Heart left ventricle (tissue), 13 donors: ENCODE results near the gene ERFL.
A peak's percentile ranks its signal among the peaks of the same experiment; 100 is the strongest.

Source experiments
- CTCF ChIP-seq, 12 donors: fragments of 200-600 bp; sonication (generic) in 4 of 12; IDR thresholded peaks; one replicate each; pipeline versions ENCODE4 v1.5.0 to v1.8.0; 2018 to 2022; ENCODE audit warnings: antibody characterized with exemption in 12 of 12, mild to moderate bottlenecking in 5 of 12
- POLR2A ChIP-seq, 2 donors: fragments of 450-650 bp; IDR thresholded peaks; one replicate each; pipeline ENCODE4 v1.6.1; 2017; ENCODE audit warnings: antibody characterized with exemption in 2 of 2, mild to moderate bottlenecking in 2 of 2, moderate library complexity in 2 of 2
- donor health status: ischemic (EF 13 %, LVEDD 7.1; RV severe dilation, severe dysfunction).
- donor health status: DM: no; HTN: yes; CAD: no.
- donor health status: DM: no; HTN: no; CAD: no.
- donor health status: ischemic (EF 25% LVEDD 6.9; RV normal size, moderate dysfunction).
- donor health status: ischemic (EF 25% LVEDD 5.7; RV mildly dilated, moderate dysfunction).
- donor health status: ischemic (EF 35%, LVEDD 5.7; RV mildly dilated, moderate dysfunction).
- donor health status: nonischemic (EF 11% LVEDD 7.7; RV severe dilation, severe dysfunction).
- donor health status: DM: yes; HTN: yes; CAD: no.
- donor health status: PGD.
- donor health status: ischemic (EF 29% LVEDD 5.4; RV normal size, mild dysfunction).
- donor health status: nonischemic (EF 23%, LVEDD 6.1; RV moderate dilation, normal function).

DNA sequence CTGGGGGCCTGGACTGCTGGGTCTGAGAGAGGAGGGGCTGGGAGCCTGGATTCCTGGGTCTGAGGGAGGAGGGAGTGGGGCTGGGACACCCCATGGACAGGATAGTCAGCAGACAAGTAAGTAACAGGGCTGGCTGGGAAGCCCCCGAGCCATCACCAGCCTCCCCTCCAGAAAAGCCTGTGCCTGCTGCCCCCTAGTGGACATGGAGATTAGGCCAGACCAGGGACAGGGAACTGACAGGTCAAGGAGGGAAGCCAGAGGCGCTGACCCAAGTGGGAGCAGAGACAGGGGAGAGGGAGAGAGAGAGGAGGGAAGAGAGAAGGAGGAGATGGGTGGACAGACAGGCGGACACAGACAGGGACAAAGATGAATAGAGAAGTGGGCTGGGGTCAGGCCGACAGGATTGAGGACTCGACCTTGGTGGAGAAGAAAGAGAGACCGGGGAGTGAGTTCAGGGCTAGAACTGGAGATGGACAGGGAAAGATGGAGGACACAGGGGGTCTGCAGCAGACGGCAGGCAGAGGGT is 6.7 kb upstream of the ERFL start:
- TF ChIP-seq CTCF (IDR thresholded peaks at IDR 0.05) (peak; percentile 66 to 85 (median 79)), POLR2A (IDR thresholded peaks at IDR 0.05) (no peak)
